NCI-H1436 (cell line): Measurements from ENCODE around the gene ADPRS.
A peak's percentile ranks its signal among the peaks of the same experiment; 100 is the strongest.

Experiments
- DNase-seq: peaks from one replicate; lab custom pipeline; 2025; lab: John Stamatoyannopoulos, UW

Gene ADPRS

GRCh38 chr1:36087233-36088123 is 1.2 kb upstream of the ADPRS start:
- DNase-seq: no peak

GRCh38 chr1:36088265-36088576 is 471 bp upstream of the ADPRS start:
- no peak for DNase-seq

- no peak for DNase-seq
Observed at GRCh38 chr1:36089393-36090121, 865 bp downstream of the ADPRS start.

- DNase-seq: no peak
Observed at GRCh38 chr1:36091141-36091540, 2.4 kb downstream of the ADPRS start.

- no peak for DNase-seq
Observed at GRCh38 chr1:36091698-36092097, 3.0 kb downstream of the ADPRS start.

- DNase-seq: no peak
Observed at GRCh38 chr1:36092166-36092797, 3.6 kb downstream of the ADPRS start.

GRCh38 chr1:36092798-36093185 is 4.1 kb downstream of the ADPRS start:
- DNase-seq: no peak

GRCh38 chr1:36093226-36093625 is 4.5 kb downstream of the ADPRS start:
- DNase-seq: no peak

- DNase-seq: no peak
Observed at GRCh38 chr1:36093929-36094328, 5.2 kb downstream of the ADPRS start.

- no peak for DNase-seq
Observed at GRCh38 chr1:36094621-36095061, 5.9 kb downstream of the ADPRS start.

- DNase-seq: no peak
Observed at GRCh38 chr1:36095760-36096405, 7.2 kb downstream of the ADPRS start.

- no peak for DNase-seq
Observed at GRCh38 chr1:36096500-36097432, 8.1 kb downstream of the ADPRS start.

GRCh38 chr1:36097693-36098585 is 9.2 kb downstream of the ADPRS start:
- no peak for DNase-seq

GRCh38 chr1:36098650-36099365 is 10.1 kb downstream of the ADPRS start:
- DNase-seq: no peak

GRCh38 chr1:36099681-36100341 is 11.1 kb downstream of the ADPRS start:
- peak; percentile 75 for DNase-seq

- DNase-seq: no peak
Observed at GRCh38 chr1:36100376-36100775, 11.7 kb downstream of the ADPRS start.

- DNase-seq: no peak
Observed at GRCh38 chr1:36101546-36101945, 12.9 kb downstream of the ADPRS start.

GRCh38 chr1:36106269-36106668 is 17.6 kb downstream of the ADPRS start:
- no peak for DNase-seq

GRCh38 chr1:36107394-36107793 is 18.7 kb downstream of the ADPRS start:
- no peak for DNase-seq
